ENCODE results near the gene ARPC2. TPM values are rescaled to one million over a fixed set of nuclear protein-coding genes. Genes with fewer than 3 reads are reported as not detected.

The ARPC2 gene
- total and polyA plus RNA-seq, 10 of the 15 experiments (the other 5 are each of a cell fraction or from before 2014, with no cell fraction given): 440 to 980 (median 709) TPM

GRCh38 chr2:218224186-218224585 lies 7.2 kb downstream of the ARPC2 start (continued):
- no peak for TF ChIP-seq EGR1 (IDR thresholded peaks at IDR 0.05; ENCODE audit: borderline replicate concordance in 1 of 2, low read depth in 2 of 2, low read length in 2 of 2)
- TF ChIP-seq ZNF687 (IDR thresholded peaks at IDR 0.05): no peak
- no peak for TF ChIP-seq NFYB (IDR thresholded peaks at IDR 0.05; ENCODE audit: insufficient read depth, low read depth, low read length)
- TF ChIP-seq ZBTB4 (CRISPR knock-in tag; IDR thresholded peaks at IDR 0.05): no peak

Measured in GM12878 (cell line).